ENCODE results near the gene HOMER2.

Gene HOMER2

GRCh38 chr15:82856397-82857170 lies 95.9 kb downstream of the HOMER2 start:
- DNase-seq (ENCODE audit: low spot score): no peak

- DNase-seq (ENCODE audit: low spot score): no peak
Measured at GRCh38 chr15:82855286-82856100, 97.0 kb downstream of the HOMER2 start.

DNA sequence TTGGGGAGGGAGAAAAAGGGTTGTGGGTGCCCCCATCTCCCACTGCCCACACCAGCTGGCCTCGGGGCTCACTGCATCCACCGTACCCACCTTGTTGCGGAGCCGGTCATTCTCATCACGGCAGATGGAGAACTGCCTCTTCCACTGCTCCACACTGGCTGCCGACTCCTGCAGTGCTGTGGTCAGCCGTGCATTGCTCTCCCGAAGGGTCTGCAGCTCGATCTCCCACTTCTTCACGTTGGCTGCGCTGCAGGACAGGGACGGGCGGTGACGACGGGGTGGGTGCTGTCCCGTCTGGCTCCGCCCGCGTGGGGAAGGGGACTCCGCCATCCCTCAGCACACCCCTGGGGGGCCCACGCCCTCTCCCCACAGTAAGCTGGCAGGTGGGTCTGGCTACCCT lies 98.0 kb downstream of the HOMER2 start:
- DNase-seq (ENCODE audit: low spot score): no peak

DNA sequence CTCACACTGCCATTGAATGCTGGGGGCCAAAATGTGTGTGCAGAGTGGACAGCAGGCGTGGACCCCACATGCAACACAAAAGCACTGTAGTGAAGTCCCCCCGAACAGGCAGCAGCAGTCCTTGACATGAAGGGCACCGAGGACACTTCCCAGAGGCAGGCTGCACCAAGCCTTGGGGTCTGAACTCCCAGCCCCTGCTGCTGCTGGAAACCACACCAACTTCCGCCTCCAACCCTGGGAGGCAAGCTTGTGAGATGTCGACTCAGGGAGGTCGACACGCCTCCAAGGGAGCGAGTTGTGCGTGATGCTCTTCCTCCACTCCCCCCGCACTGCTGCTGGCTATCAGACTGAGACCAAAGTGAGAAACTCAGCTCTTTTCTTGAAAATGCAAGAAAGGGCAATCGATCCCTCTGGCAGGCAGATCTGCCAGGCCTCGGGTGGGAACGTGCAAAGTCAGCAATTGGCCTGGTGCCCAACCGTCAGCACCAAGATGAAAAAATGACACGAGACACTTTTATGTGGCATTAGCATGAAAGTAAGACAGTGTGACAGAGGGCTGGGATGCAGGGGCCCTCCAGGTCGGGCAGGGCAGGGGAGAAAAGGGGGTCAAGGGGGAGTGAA lies 99.5 kb downstream of the HOMER2 start:
- no peak for DNase-seq (ENCODE audit: low spot score)

- no peak for DNase-seq (ENCODE audit: low spot score)
Measured at GRCh38 chr15:82851981-82852511, 100.5 kb downstream of the HOMER2 start.

- DNase-seq (ENCODE audit: low spot score): no peak
Measured at GRCh38 chr15:82851306-82851850, 101.1 kb downstream of the HOMER2 start.

DNA sequence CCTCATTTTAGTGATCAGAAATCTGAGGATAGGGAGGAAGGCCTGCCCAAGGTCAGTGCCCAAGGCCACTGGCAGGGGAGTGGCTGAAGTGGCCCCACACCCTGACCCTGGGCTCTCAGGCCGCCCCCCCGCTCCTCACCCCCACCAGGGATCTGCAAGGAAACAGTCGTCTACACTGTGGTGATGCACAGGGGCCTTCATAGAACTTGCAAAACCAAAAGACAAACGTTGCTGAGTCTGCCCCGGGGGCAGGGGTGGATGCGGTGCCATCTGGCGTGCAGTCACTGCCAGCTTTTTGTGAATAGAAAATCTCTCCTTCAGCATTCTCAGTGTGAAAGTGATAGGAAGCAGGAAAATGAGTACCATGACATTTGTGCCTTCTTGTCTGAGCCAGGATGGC lies 101.8 kb downstream of the HOMER2 start:
- no peak for DNase-seq (ENCODE audit: low spot score)

DNA sequence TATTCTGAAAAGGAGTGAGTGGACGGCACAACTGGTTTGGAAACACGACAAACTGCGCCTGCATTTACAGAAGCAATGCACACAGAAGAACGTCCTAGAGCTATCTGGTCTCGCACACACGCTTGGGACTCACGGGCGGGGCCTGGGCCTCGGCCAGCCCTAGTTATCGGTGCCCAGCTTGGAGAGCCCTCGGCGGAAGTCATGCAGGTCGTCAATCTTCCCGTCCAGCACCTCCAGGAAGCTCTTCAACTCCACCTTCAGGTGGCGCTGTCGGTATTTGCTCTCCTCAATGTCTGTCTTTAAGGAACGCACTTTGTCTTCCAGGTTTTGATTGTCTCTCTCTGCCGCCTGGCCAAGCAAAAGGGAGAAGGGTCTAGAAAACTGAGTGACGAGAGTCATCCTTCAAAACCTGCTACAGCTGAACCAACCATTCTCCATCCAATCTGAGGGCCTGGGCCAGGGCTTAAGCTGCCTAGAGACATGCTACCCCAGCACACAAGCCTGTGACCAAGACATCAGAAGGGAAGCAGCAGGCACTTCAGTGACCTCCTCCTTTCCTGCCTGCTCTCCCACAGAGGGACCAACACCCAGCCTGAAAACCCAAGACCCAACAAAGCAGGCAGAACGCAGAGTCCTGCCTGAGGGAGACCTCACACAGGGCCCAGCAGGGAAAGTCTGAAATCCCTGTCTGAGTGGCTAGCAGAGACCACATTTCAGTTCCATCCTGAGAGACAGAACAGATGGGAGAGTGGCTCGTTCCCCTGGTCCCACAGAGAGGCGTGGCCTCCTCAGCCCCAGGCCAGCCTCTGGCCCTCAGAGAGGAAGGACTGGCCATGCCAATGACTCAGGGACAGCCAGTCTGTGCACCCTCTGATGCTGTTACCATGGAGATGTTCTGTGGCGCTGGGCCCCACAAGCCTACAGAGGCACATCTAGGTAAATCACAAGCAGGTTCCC lies 102.7 kb downstream of the HOMER2 start:
- DNase-seq (ENCODE audit: low spot score): peak; percentile 86

GRCh38 chr15:82848241-82848993 lies 104.1 kb downstream of the HOMER2 start:
- no peak for DNase-seq (ENCODE audit: low spot score)

GRCh38 chr15:82847703-82848102 lies 104.8 kb downstream of the HOMER2 start:
- DNase-seq (ENCODE audit: low spot score): no peak

- DNase-seq (ENCODE audit: low spot score): no peak
Measured at GRCh38 chr15:82846621-82847020, 105.9 kb downstream of the HOMER2 start.

DNA sequence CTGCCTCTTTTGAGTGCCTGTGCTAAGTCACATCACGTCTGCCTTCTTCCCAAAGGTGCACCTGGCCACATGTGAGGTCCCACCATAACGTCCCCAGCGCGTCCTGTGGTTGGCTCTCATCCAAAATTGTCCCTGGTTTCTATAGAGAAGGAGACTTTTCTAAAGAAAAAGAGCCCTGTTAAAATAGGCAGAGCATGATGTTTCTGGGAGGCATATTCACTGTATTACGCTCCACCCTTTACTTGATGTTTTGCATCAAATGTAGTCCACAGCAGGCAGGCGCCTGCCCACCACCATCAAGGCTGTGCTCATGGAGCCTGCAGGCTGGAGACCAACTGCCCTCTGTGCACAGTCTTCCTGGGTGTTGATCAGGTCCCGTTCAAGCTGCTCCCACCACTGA lies 106.8 kb downstream of the HOMER2 start:
- no peak for DNase-seq (ENCODE audit: low spot score)

DNA sequence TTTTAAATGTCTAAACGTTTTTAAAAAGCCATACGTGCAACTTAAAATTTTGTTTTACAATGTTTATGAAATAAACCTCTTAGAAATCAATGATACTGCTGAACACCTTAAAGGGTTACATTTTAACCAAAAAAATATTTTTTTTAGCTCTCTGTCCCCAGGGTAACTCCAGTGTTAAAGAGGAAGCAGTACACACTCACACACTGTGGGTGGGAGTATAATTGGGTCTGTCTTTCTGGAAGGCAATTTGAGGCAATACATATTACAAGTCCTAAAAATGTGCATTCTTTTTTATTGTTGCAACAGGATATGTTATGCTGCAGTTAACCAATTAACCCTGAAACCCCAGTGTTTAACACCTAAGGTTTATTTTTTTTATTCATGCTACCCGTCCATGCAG lies 109.0 kb downstream of the HOMER2 start:
- no peak for DNase-seq (ENCODE audit: low spot score)

DNA sequence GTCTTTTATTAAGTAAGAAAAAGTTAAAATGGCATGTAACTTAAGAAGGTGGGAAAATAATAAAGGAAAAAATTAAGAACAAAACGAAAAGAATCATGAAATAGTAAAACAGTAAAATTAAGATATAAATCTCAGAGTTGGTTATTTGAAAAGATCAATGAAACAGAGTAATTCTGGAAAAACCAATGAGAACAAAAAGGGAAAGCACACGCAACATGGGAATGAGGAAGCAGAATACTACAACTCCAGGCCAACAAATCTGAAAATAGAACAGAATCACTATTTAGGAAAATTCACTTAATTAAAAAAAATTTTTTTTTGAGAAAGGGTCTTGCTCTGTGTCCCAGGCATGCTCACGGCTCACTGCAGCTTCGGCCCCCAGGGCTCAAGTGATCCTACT lies 112.4 kb downstream of the HOMER2 start:
- DNase-seq (ENCODE audit: low spot score): no peak

- no peak for DNase-seq (ENCODE audit: low spot score)
Measured at GRCh38 chr15:82839136-82839535, 113.4 kb downstream of the HOMER2 start.

- DNase-seq (ENCODE audit: low spot score): no peak
Measured at GRCh38 chr15:82838096-82838735, 114.3 kb downstream of the HOMER2 start.

DNA sequence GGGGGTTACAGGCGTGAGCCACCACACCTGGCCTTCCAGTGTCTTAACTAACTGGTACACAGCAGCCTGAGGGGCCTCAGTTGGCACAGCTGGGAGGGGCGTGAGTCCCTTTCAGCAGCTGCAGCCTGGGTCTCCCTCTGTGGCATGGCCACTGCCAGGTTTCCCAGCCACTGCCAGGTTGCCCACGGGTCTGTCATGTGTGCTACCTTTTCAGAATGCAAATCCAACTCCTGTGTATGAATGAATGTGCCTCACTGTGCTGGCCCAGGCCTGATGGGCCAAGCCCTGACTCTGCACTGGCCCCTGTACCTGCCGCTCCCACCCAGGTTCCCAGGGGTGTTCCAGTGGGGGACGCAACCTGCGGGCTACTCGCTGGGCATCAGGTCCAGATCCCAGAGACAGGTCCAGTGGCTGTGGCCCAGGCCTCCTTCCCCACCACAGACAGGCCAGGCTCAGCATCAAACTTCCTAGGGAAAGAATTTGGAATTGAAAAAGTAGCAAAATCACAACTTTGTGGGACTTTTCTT lies 117.1 kb downstream of the HOMER2 start:
- DNase-seq (ENCODE audit: low spot score): no peak

- no peak for DNase-seq (ENCODE audit: low spot score)
Measured at GRCh38 chr15:82833362-82833682, 119.2 kb downstream of the HOMER2 start.

DNA sequence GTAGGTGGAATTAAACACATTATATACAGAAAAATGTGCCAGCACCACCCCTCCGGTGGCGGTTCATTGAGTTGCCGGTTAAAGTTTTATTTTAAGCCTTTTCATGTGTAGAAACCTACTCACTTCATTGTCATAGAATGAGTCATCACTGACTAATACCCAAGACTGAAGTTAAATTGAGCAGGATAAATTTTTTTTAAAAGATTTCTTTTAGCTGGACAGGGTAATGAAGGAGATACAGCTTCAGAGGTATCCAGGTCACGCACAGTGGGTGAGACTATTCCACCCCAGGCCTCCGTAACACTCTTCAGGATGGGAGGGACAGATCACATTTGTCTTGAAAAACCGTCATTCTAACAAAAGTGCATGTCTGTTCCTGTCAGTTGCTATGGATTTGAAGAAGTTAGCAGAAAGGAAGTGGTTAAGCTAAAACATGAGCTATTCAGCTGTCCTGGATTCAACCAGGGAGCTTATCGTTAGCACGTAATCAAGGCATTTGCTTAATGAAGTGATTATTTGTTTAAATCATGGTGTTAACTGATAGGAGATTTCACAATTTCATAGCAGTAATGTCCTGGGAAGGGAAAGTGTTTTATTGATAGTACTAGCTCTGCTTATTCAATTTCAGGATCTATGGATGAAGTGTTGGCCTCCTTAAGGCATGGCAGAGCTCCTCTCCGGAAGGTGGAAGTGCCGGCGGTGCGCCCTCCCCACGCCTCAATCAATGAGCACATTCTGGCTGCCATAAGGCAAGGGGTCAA lies 119.7 kb downstream of the HOMER2 start:
- DNase-seq (ENCODE audit: low spot score): peak; percentile 27

Data from iPS-NIHi11 (cell line).